Transverse colon (tissue), 4 donors: ENCODE measurements around the gene SPAG4. TPM values are rescaled to one million over a fixed set of nuclear protein-coding genes. Genes with fewer than 3 reads are reported as not detected.

Experiments
- DNase-seq: peaks from one replicate; pipeline ENCODE4 v3.0.0-alpha.2; 2019
- H3K27ac ChIP-seq, 4 donors: fragments of 200-600 bp; sonication (generic); 2 replicates each; pipeline ENCODE4 v1.5.1; 2016 to 2018; ENCODE audit warnings: inconsistent platforms in 4 of 4
- H3K27me3 ChIP-seq: fragments of 200-600 bp; sonication (generic); 2 replicates; pipeline ENCODE4 v1.5.1; 2017; ENCODE audit warnings: inconsistent platforms
- H3K36me3 ChIP-seq, 4 donors: fragments of 200-600 bp; sonication (generic); 2 replicates each; pipeline ENCODE4 v1.5.1; 2017 to 2019; ENCODE audit warnings: inconsistent platforms in 4 of 4
- H3K4me1 ChIP-seq, 4 donors: fragments of 200-600 bp; sonication (generic); 2 replicates each; pipeline ENCODE4 v1.5.1; 2017 to 2020; ENCODE audit warnings: inconsistent platforms in 4 of 4
- H3K4me3 ChIP-seq, 4 donors: fragments of 200-600 bp; sonication (generic); 1 replicate in 1 of 4; 2 replicates in 3 of 4; pipeline versions ENCODE4 v1.5.1 to v1.6.1; 2017 to 2019; ENCODE audit warnings: inconsistent platforms in 4 of 4
- H3K9me3 ChIP-seq, 2 donors: fragments of 200-600 bp; sonication (generic); 2 replicates each; pipeline ENCODE4 v1.5.1; 2017 to 2019; ENCODE audit warnings: inconsistent platforms in 2 of 2
- EP300 ChIP-seq: sonication (generic); formaldehyde crosslinking; IDR thresholded peaks from one replicate; pipeline ENCODE4 v1.6.1; 2017; ENCODE audit warnings: antibody characterized with exemption, low read depth
- POLR2A ChIP-seq: fragments of 450-650 bp; IDR thresholded peaks from one replicate; pipeline ENCODE4 v1.6.1; 2016; ENCODE audit warnings: antibody characterized with exemption, mild to moderate bottlenecking, moderate library complexity
- POLR2AphosphoS5 ChIP-seq, 3 donors: sonication (generic); formaldehyde crosslinking; IDR thresholded peaks; one replicate each; pipeline ENCODE4 v1.6.1; 2016; ENCODE audit warnings: antibody characterized with exemption in 3 of 3
- WGBS, 2 donors: methylation state at CpG; one replicate each; pipeline ENCODE4 v1.1.5; 2018; ENCODE audit warnings: low coverage in 1 of 2; 5-methylcytosine and 5-hydroxymethylcytosine counted together
- in situ Hi-C, 4 donors: fragments of 200-750 bp; cut with MboI; loops; one replicate each; pipeline versions ENCODE4 v1.15.0 to v1.15.1; 2017; ENCODE audit warnings: low sequenced_read_pairs in 3 of 4, low pct_ligation_motif_present in 1 of 4, low pct_unique_long_range_greater_than_20kb in 1 of 4
- intact Hi-C: fragments of 100-400 bp; cut with DNase I; formaldehyde crosslinking; loops from one replicate; pipeline ENCODE4 v1.15.1; 2023; ENCODE audit warnings: low total_unique reads
- total RNA-seq, 4 donors: library from RNA; depleted of rRNA; stranded (reverse); fragments of >200 nt; gene quantifications; one replicate each; pipeline ENCODE4 v1.1.0, GENCODE V29; 2016
- TF ChIP-seq, protein P1 (sequence below), 5 experiments: fragments of 200-600 bp in 3 of 5; fragments of 450-650 bp in 2 of 5; sonication (generic) in 3 of 5; IDR thresholded peaks; 1 replicate in 2 of 5; 2 replicates in 3 of 5; pipeline ENCODE4 v1.5.1; 2016 to 2017; ENCODE audit warnings: antibody characterized with exemption in 5 of 5, inconsistent platforms in 3 of 5, mild to moderate bottlenecking in 2 of 5, moderate library complexity in 1 of 5

SPAG4 gene
- total RNA-seq, 4 donors from 2014 or later: 3.3 to 17.5 TPM; not detected in 2

DNA sequence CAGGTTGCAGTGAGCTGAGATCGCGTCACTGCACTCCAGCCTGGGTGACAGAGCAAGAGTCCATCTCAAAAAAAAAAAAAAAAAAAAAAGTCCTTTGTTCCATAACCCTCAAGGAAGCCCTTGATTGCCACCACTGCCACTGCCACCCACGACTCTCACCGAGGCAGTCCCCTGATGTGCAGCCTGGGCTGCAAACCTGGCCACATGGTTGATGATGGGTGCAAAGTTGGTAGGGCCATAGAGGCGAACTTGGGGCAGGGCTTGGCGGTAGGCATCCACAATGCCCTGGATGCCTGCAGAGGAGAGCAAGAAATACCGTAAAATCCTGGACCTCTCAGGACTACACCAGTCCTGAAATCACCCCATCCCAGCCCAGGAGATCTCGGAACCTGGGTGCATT is 11.5 kb downstream of the SPAG4 start:
- Histone ChIP-seq H3K36me3 (peaks cover 0 to 51% (median 17%) of the 10 kb centered on the region in 4 donors), H3K9me3 (no peaks in the 10 kb centered on the region), H3K4me1 (no peaks in the 10 kb centered on the region), H3K4me3 (no peak overlapping the region), H3K27ac (no peak overlapping the region), H3K27me3 (no peaks in the 10 kb centered on the region)
- WGBS, 2 donors: 96 to 100% methylated on average over 1 to 8 of the region's 8 CpGs
- TF ChIP-seq POLR2AphosphoS5 (IDR thresholded peaks at IDR 0.05): no peak
- DNase-seq: no peak
- in situ Hi-C loops: no loop called here
- intact Hi-C loops: no loop called here

DNA sequence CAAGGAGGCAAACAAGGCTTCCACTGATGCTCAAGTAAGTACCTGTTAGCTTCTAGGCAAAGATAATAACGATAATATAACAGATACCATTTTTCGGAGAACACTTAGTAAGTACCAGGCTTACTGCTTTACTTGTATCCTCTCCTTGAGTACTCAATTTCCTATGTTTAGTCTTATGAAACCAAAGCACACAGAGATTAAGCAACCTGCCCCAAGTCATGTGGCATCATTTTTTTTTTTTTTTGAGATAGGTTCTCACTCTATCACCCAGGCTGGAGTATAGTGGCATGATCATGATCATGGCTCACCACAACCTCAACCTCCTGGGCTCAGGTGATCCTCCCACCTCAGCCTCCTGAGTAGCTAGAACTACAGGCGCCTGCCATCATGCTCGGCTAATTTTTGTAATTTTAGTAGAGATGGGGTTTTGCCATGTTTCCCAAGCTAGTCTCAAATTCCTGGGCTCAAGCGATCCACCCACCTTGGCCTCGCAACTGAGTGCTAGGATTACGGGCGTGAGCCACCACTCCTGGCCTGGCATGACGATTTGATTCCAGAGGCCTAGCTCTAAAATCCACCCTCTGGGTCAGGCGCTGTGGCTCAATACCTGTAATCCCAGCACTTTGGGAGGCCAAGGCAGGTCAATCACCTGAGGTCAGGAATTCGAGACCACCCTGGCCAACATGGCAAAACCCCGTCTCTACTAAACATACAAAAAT is 14.0 kb downstream of the SPAG4 start:
- in situ Hi-C loops: no loop called here
- H3K4me1 ChIP-seq: no peaks in the 10 kb centered on the region
- H3K27ac ChIP-seq: no peak overlapping the region
- no peak overlapping the region for H3K4me3 ChIP-seq
- H3K9me3 ChIP-seq: no peaks in the 10 kb centered on the region
- WGBS, 2 donors: 91 to 100% methylated on average over 2 to 12 of the region's 12 CpGs
- intact Hi-C loops: no loop called here
- no peaks in the 10 kb centered on the region for H3K27me3 ChIP-seq
- DNase-seq: no peak
- TF ChIP-seq, protein P1, sequence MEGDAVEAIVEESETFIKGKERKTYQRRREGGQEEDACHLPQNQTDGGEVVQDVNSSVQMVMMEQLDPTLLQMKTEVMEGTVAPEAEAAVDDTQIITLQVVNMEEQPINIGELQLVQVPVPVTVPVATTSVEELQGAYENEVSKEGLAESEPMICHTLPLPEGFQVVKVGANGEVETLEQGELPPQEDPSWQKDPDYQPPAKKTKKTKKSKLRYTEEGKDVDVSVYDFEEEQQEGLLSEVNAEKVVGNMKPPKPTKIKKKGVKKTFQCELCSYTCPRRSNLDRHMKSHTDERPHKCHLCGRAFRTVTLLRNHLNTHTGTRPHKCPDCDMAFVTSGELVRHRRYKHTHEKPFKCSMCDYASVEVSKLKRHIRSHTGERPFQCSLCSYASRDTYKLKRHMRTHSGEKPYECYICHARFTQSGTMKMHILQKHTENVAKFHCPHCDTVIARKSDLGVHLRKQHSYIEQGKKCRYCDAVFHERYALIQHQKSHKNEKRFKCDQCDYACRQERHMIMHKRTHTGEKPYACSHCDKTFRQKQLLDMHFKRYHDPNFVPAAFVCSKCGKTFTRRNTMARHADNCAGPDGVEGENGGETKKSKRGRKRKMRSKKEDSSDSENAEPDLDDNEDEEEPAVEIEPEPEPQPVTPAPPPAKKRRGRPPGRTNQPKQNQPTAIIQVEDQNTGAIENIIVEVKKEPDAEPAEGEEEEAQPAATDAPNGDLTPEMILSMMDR (IDR thresholded peaks at IDR 0.05): no peak
- TF ChIP-seq EP300: no peak
- TF ChIP-seq POLR2A: no peak
- no peak for TF ChIP-seq POLR2AphosphoS5 (IDR thresholded peaks at IDR 0.05)
- H3K36me3 ChIP-seq: peaks cover 0 to 51% (median 17%) of the 10 kb centered on the region in 4 donors

DNA sequence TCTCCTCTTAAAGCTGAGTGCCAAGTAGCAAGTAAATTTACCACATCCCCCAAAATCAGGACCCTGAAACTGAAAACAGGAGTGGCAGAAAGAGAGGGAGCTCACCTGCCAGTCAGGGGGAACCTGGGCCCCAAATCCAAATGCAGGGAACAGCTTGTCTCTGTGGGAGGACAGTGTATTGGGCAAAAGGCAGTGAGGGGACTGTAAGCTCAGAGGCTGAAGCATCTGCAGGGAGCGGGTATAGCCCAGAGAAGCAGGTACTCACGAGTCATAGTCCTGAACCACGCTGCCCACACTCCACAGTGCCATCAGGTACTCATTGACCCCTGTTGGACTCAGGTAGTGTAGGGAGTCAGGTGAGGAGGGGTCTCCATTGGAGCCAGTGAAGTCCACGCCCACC is 15.0 kb downstream of the SPAG4 start:
- Histone ChIP-seq H3K27ac (no peak overlapping the region), H3K4me3 (no peak overlapping the region), H3K4me1 (no peaks in the 10 kb centered on the region), H3K27me3 (no peaks in the 10 kb centered on the region), H3K36me3 (peaks cover 0 to 50% (median 14%) of the 10 kb centered on the region in 4 donors), H3K9me3 (no peaks in the 10 kb centered on the region)
- intact Hi-C loops: no loop called here
- WGBS, 2 donors: 94% methylated on average over 4 of the region's 4 CpGs; no CpG with 5 or more reads in 1 of the 2 donors
- DNase-seq: no peak
- TF ChIP-seq POLR2A (no peak), EP300 (no peak), POLR2AphosphoS5 (IDR thresholded peaks at IDR 0.05) (no peak)
- TF ChIP-seq, protein P1 (IDR thresholded peaks at IDR 0.05): no peak
- in situ Hi-C loops: no loop called here

DNA sequence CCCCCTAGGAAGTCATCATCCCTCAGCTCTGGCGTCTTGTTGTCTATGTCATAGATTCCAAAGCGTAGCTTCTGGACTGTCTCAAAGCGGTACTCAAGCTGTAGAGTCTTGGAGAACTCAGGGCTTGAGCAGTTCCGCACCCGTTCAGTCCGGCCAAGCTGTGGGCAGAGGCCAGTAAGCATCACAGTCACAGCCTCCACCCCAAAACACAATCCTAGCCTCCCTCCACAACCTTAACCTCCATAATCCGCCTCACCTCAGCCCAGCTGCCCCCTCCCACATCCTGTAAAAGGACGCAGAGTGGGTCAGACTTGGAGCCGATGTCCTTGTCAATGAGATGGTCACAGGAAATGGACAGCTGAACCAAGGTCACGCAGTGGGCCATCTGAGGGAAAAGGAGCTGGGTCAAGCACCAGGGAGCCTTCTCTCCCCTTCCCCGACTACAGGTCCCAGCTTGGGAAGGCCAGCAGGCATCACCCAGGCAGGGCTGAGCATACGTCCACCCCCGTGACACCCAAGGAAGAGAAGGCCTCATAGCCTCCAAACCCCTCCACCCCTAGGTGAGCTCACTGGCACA is 17.0 kb downstream of the SPAG4 start:
- 88% methylated on average over 12 of the region's 13 CpGs; no CpG with 5 or more reads in 1 of the 2 donors for WGBS, 2 donors
- H3K36me3 ChIP-seq: peaks cover 0 to 30% (median 9%) of the 10 kb centered on the region in 4 donors
- TF ChIP-seq POLR2A (no peak), EP300 (no peak), POLR2AphosphoS5 (IDR thresholded peaks at IDR 0.05) (no peak)
- TF ChIP-seq, protein P1 (IDR thresholded peaks at IDR 0.05): no peak

More for the DNA sequence above, 17.0 kb downstream of the SPAG4 start:
- no peaks in the 10 kb centered on the region for H3K9me3 ChIP-seq
- H3K4me1 ChIP-seq: no peaks in the 10 kb centered on the region
- H3K27me3 ChIP-seq: no peaks in the 10 kb centered on the region
- no peak for DNase-seq
- intact Hi-C loops (no loop called here), in situ Hi-C loops (no loop called here)
- no peak overlapping the region for H3K4me3 ChIP-seq
- no peak overlapping the region for H3K27ac ChIP-seq
